Measurements from ENCODE around the gene RNGTT.

The RNGTT gene

DNA sequence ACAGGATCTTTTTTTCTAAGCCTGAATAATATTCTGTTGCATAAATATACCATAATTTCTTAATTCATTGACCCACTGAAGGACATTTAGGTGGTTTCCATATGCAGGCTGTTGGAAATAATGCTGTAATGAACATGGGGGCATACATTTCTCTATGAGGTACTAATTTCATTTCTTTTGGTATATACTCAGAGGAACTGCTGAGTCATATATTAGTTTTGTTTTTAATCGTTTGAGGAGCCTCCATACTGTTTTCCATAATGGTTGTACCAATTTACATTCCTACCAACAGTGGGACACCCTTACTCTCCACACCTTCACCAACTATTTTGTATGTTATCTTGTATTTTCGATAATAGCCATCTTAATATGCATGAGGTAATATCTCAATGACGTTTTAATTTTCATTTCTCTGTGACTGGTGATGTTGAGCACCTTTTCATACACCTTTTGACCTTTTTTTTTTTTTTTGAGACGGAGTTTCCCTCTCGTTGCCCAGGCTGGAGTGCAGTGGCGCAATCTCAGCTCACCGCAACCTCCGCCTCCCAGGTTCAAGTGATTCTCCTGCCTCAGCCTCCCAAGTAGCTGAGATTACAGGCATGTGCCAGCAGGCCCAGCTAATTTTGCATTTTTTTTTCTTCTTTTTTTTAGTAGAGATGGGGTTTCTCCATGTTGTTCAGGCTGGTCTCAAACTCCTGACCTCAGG is 187.4 kb downstream of the RNGTT start:
- TF ChIP-seq, protein P1, sequence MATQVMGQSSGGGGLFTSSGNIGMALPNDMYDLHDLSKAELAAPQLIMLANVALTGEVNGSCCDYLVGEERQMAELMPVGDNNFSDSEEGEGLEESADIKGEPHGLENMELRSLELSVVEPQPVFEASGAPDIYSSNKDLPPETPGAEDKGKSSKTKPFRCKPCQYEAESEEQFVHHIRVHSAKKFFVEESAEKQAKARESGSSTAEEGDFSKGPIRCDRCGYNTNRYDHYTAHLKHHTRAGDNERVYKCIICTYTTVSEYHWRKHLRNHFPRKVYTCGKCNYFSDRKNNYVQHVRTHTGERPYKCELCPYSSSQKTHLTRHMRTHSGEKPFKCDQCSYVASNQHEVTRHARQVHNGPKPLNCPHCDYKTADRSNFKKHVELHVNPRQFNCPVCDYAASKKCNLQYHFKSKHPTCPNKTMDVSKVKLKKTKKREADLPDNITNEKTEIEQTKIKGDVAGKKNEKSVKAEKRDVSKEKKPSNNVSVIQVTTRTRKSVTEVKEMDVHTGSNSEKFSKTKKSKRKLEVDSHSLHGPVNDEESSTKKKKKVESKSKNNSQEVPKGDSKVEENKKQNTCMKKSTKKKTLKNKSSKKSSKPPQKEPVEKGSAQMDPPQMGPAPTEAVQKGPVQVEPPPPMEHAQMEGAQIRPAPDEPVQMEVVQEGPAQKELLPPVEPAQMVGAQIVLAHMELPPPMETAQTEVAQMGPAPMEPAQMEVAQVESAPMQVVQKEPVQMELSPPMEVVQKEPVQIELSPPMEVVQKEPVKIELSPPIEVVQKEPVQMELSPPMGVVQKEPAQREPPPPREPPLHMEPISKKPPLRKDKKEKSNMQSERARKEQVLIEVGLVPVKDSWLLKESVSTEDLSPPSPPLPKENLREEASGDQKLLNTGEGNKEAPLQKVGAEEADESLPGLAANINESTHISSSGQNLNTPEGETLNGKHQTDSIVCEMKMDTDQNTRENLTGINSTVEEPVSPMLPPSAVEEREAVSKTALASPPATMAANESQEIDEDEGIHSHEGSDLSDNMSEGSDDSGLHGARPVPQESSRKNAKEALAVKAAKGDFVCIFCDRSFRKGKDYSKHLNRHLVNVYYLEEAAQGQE (IDR thresholded peaks at IDR 0.05; ENCODE audit: insufficient read depth in 1 of 2, low read depth in 2 of 2, low read length in 2 of 2), result no peak
- TF ChIP-seq POLR2AphosphoS5 (IDR thresholded peaks at IDR 0.05; ENCODE audit: low read depth, low read length), result no peak
- TF ChIP-seq FOXP2 (optimal IDR thresholded peaks at IDR 0.05; ENCODE audit: borderline replicate concordance, extremely low read depth, extremely low read length, insufficient read depth), result no peak
- TF ChIP-seq TAF1 (IDR thresholded peaks at IDR 0.05; ENCODE audit: borderline replicate concordance, insufficient read depth, low read length), result no peak
- TF ChIP-seq SIN3A (IDR thresholded peaks at IDR 0.05; ENCODE audit: borderline replicate concordance, insufficient read depth, low read length), result no peak

DNA sequence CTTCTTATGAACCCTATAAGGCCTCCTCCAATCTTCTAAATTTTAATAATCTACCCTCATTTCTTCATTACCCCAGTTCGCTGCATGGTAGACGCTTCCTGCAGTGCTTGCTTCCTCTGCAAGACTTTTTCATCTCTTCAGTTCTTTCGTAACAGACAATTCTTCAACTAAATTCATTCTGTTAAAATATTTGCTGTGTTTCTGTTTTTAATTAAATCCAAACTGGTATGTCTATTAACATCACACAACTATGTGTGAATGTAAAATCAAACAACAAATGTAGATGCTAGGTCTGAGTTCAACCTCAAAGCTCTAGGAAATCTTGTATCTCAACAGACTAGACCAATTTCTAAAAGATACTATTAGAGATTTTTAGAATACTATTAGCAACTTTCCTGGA is 199.3 kb downstream of the RNGTT start:
- TF ChIP-seq, protein P1 (IDR thresholded peaks at IDR 0.05; ENCODE audit: insufficient read depth in 1 of 2, low read depth in 2 of 2, low read length in 2 of 2), result no peak

DNA sequence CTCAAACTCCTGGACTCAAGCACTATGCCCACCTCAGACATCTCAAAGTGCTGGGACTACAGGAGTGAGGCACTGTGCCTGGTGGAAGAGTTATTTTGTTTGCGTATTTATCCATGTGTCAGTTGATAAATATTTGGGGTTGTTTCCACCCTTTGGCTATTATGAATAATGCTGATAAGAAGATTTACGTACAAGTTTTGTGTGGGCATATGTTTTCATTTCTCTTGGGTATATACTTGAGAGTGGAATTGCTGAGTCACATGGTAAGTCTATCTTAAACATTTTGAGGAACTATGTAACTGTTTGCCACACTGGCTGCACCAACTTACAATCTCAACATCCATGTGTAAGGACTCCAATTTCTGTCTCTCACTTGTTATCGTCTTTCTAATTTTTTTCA is 200.3 kb downstream of the RNGTT start:
- TF ChIP-seq SIN3A (IDR thresholded peaks at IDR 0.05; ENCODE audit: borderline replicate concordance, insufficient read depth, low read length), result no peak
- TF ChIP-seq POLR2AphosphoS5 (IDR thresholded peaks at IDR 0.05; ENCODE audit: low read depth, low read length), result no peak
- no peak for TF ChIP-seq FOXP2 (optimal IDR thresholded peaks at IDR 0.05; ENCODE audit: borderline replicate concordance, extremely low read depth, extremely low read length, insufficient read depth)
- TF ChIP-seq TAF1 (IDR thresholded peaks at IDR 0.05; ENCODE audit: borderline replicate concordance, insufficient read depth, low read length), result no peak
- TF ChIP-seq, protein P1 (IDR thresholded peaks at IDR 0.05; ENCODE audit: insufficient read depth in 1 of 2, low read depth in 2 of 2, low read length in 2 of 2), result no peak

DNA sequence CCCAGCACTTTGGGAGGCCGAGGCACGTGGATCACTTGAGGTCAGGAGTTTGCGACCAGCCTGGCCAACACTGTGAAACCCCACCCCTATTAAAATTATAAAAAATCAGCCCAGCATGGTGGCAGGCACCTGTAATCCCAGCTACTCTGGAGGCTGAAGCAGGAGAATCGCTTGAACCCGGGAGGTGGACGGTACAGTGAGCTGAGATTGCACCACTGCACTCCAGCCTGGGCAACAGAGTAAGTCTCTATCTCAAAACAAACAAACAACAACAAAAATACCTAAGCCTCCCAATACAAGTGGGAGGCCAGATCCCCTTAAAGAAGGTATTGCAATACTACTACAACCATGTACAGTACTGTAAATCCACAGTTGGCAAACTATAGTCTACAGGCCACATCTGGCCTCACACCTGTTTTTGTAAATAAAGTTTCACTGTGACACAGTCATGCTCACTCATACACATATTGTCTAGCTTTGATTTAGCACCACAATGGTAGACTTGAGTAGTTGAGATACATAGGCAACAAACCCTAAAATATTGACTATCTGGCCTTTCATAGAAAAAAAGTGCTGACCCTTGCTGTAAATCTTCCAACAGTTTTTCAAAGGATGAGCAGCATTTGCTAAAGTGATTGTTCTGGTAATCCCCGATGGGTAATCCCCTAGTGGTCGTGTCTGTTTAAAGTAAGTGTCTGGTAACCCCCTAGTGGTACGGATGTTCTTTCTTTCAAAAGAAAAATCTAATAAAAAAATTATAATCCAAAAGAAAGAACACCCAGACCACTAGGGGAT is 202.0 kb downstream of the RNGTT start:
- no peak for TF ChIP-seq TAF1 (IDR thresholded peaks at IDR 0.05; ENCODE audit: borderline replicate concordance, insufficient read depth, low read length)
- TF ChIP-seq, protein P1 (IDR thresholded peaks at IDR 0.05; ENCODE audit: insufficient read depth in 1 of 2, low read depth in 2 of 2, low read length in 2 of 2), result no peak
- TF ChIP-seq FOXP2 (optimal IDR thresholded peaks at IDR 0.05; ENCODE audit: borderline replicate concordance, extremely low read depth, extremely low read length, insufficient read depth), result no peak
- TF ChIP-seq POLR2AphosphoS5 (IDR thresholded peaks at IDR 0.05; ENCODE audit: low read depth, low read length), result no peak
- TF ChIP-seq SIN3A (IDR thresholded peaks at IDR 0.05; ENCODE audit: borderline replicate concordance, insufficient read depth, low read length), result no peak
